Endothelial cell of umbilical vein (primary cell): ENCODE data around the gene OR51E2. TPM values are rescaled to one million over a fixed set of nuclear protein-coding genes. Genes with fewer than 3 reads are reported as not detected.

Source experiments
- BruUV-seq: library from RNA; stranded (reverse); fragments of 400-500 nt; replicated peaks from 2 replicates; lab custom pipeline; 2021; lab: Mats Ljungman, UMichigan
- CTCF ChIA-PET: fragments of 300-600, 350-600 bp; sonication (Branson Sonifier 250); formaldehyde crosslinking; loops from one replicate; lab custom pipeline; 2021; ENCODE audit warnings: antibody characterized with exemption, inconsistent platforms; lab: Charles Lee
- POLR2A ChIA-PET: fragments of 300-600, 350-600 bp; sonication (Branson Sonifier 250); formaldehyde crosslinking; loops from one replicate; lab custom pipeline; 2021; ENCODE audit warnings: antibody characterized with exemption, inconsistent platforms; lab: Charles Lee
- DNase-seq: peaks from one replicate; pipeline ENCODE4 v3.0.0-alpha.2; 2011; ENCODE audit warnings: low read depth, low spot score
- FAIRE-seq: peaks from 2 replicates; lab custom pipeline; 2011; peaks lifted over from hg19 to GRCh38; lab: Jason Lieb, UNC
- H2AFZ ChIP-seq: 2 replicates; pipeline ENCODE4 v1.6.0; 2012; ENCODE audit warnings: low read depth, low read length, control low read depth, inconsistent platforms
- H3K27ac ChIP-seq: 2 replicates; pipeline ENCODE4 v1.5.1; 2011; ENCODE audit warnings: low read depth, mild to moderate bottlenecking, control low read depth, low read length, moderate library complexity; ENCODE audit not compliant: insufficient read depth
- H3K27me3 ChIP-seq, 2 experiments: 2 replicates each; pipeline versions ENCODE4 v1.6.0 to v1.6.1; 2011; ENCODE audit warnings: low read length in 2 of 2, mixed read lengths in 1 of 2; ENCODE audit not compliant: control insufficient read depth in 2 of 2, insufficient read depth in 2 of 2
- H3K36me3 ChIP-seq, 2 experiments: 2 replicates in 1 of 2; 3 replicates in 1 of 2; pipeline ENCODE4 v1.5.1; 2011; ENCODE audit warnings: low read length in 2 of 2, mild to moderate bottlenecking in 1 of 2, moderate library complexity in 1 of 2; ENCODE audit not compliant: control insufficient read depth in 2 of 2, insufficient read depth in 2 of 2; ENCODE audit errors: extremely low read depth in 1 of 2
- H3K4me1 ChIP-seq: 3 replicates; pipeline ENCODE4 v1.5.1; 2011; ENCODE audit warnings: mild to moderate bottlenecking, low read length; ENCODE audit not compliant: control insufficient read depth, insufficient read depth; ENCODE audit errors: extremely low read depth
- H3K4me2 ChIP-seq: 2 replicates; pipeline ENCODE4 v1.6.1; 2011; ENCODE audit warnings: low read length, control low read depth, mixed read lengths; ENCODE audit not compliant: insufficient read depth
- H3K4me3 ChIP-seq, 3 experiments: fragments of 200-600 bp in 1 of 3; sonication (generic), shearing (Covaris generic) in 1 of 3; replicated peaks in 1 of 3; 2 replicates each; pipeline ENCODE4 v1.5.1; 2011 to 2016; ENCODE audit warnings: control low read depth in 3 of 3, low read length in 3 of 3, mild to moderate bottlenecking in 2 of 3, inconsistent platforms in 1 of 3, low read depth in 1 of 3, moderate library complexity in 1 of 3; ENCODE audit not compliant: insufficient read depth in 1 of 3
- H3K79me2 ChIP-seq: 2 replicates; pipeline ENCODE4 v1.6.0; 2012; ENCODE audit warnings: low read length, inconsistent platforms; ENCODE audit not compliant: control insufficient read depth, insufficient read depth
- H3K9ac ChIP-seq: replicated peaks from 2 replicates; pipeline ENCODE3; 2011; ENCODE audit warnings: low read length, control low read depth; ENCODE audit not compliant: insufficient read depth; ENCODE audit errors: extremely low read depth
- H3K9me1 ChIP-seq: replicated peaks from 3 replicates; pipeline ENCODE4 v1.6.0; 2011; ENCODE audit warnings: mild to moderate bottlenecking, low read length; ENCODE audit not compliant: control insufficient read depth, insufficient read depth; ENCODE audit errors: extremely low read depth
- H3K9me3 ChIP-seq: replicated peaks from 2 replicates; pipeline ENCODE4 v1.5.1; 2012; ENCODE audit warnings: low read length, inconsistent platforms; ENCODE audit not compliant: control insufficient read depth, insufficient read depth
- H4K20me1 ChIP-seq: replicated peaks from 2 replicates; pipeline ENCODE3; 2011; ENCODE audit warnings: mild to moderate bottlenecking, low read length; ENCODE audit not compliant: control insufficient read depth, insufficient read depth; ENCODE audit errors: extremely low read depth
- CTCF ChIP-seq, 2 donors: IDR thresholded peaks; 1 replicate in 1 of 2; 2 replicates in 1 of 2; pipeline ENCODE4 v1.5.1; 2011; ENCODE audit warnings: low read length in 2 of 2, mild to moderate bottlenecking in 2 of 2, moderate library complexity in 2 of 2, control low read depth in 1 of 2, inconsistent platforms in 1 of 2, low read depth in 1 of 2; ENCODE audit not compliant: insufficient read depth in 1 of 2; ENCODE audit errors: extremely low read depth in 1 of 2
- EZH2 ChIP-seq: IDR thresholded peaks from 2 replicates; pipeline ENCODE4 v1.6.1; 2012; ENCODE audit warnings: borderline replicate concordance, low read depth, mild to moderate bottlenecking, moderate library complexity, low read length, inconsistent platforms; ENCODE audit not compliant: severe bottlenecking
- FOS ChIP-seq: IDR thresholded peaks from 2 replicates; pipeline ENCODE4 v1.6.1; 2011; ENCODE audit warnings: mild to moderate bottlenecking, low read length, moderate library complexity, borderline replicate concordance; ENCODE audit not compliant: insufficient read depth
- GATA2 ChIP-seq: IDR thresholded peaks from 2 replicates; pipeline ENCODE4 v1.7.0; 2011; ENCODE audit warnings: low read depth, mild to moderate bottlenecking, moderate library complexity, mixed read lengths, low read length; ENCODE audit not compliant: insufficient read length, insufficient read depth
- JUN ChIP-seq: IDR thresholded peaks from 2 replicates; pipeline ENCODE4 v1.6.1; 2011; ENCODE audit warnings: borderline replicate concordance, low read depth; ENCODE audit not compliant: insufficient read length, insufficient read depth
- MYC ChIP-seq: IDR thresholded peaks from one replicate; pipeline ENCODE4 v1.6.1; 2011; ENCODE audit warnings: mild to moderate bottlenecking, low read depth, low read length
- POLR2A ChIP-seq: IDR thresholded peaks from 2 replicates; pipeline ENCODE4 v1.6.1; 2012; ENCODE audit warnings: low read depth, mild to moderate bottlenecking, control low read depth, low read length
- POLR2AphosphoS5 ChIP-seq: IDR thresholded peaks from 2 replicates; pipeline ENCODE4 v1.6.1; 2012; ENCODE audit warnings: low read depth, mild to moderate bottlenecking, control low read depth, low read length, moderate library complexity; ENCODE audit not compliant: insufficient read depth
- dilution Hi-C: fragments of 300-500 bp; cut with MboI; formaldehyde crosslinking; loops from one replicate; pipeline ENCODE4 v1.15.0; 2019; ENCODE audit warnings: low sequenced_read_pairs; ENCODE audit not compliant: extremely low pct_ligation_motif_present
- intact Hi-C: fragments of 100-400 bp; cut with micrococcal nuclease; formaldehyde crosslinking; loops from one replicate; pipeline ENCODE4 v1.10.0; 2022
- polyA plus RNA-seq, 4 experiments: library from polyadenylated mRNA; depleted of rRNA in 3 of 4; stranded (reverse) in 3 of 4; unstranded in 1 of 4; fragments of >200 nt; gene quantifications; 2 replicates each; pipeline versions ENCODE4 v1.2.1 to v1.2.3, GENCODE V29; 2011 to 2012; ENCODE audit warnings: missing spikeins in 1 of 4
- total RNA-seq: library from RNA; stranded (reverse); gene quantifications from 2 replicates; pipeline ENCODE4 v1.2.3, GENCODE V29; 2021
- TF ChIP-seq, protein P1 (sequence below): IDR thresholded peaks from 2 replicates; pipeline ENCODE4 v1.6.1; 2011; ENCODE audit not compliant: insufficient read depth, insufficient read length

OR51E2 gene
- total and polyA plus RNA-seq, 2 donors (not counting 3 experiments of a cell fraction or from before 2014, with no cell fraction given) = not detected

GRCh38 chr11:4644233-4644632 lies 53.4 kb downstream of the OR51E2 start:
- no peak overlapping the region for H3K4me3 ChIP-seq
- TF ChIP-seq FOS (no peak), POLR2AphosphoS5 (no peak), JUN (no peak), GATA2 (no peak), POLR2A (no peak), MYC (no peak), CTCF (IDR thresholded peaks at IDR 0.05; ENCODE audit: extremely low read depth in 1 of 2, insufficient read depth in 1 of 2, low read depth in 1 of 2, low read length in 2 of 2) (no peak), EZH2 (no peak)
- TF ChIP-seq, protein P1, sequence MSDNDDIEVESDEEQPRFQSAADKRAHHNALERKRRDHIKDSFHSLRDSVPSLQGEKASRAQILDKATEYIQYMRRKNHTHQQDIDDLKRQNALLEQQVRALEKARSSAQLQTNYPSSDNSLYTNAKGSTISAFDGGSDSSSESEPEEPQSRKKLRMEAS = no peak
- CTCF ChIA-PET = no interaction called here
- BruUV-seq = no TSS peak
- intact Hi-C loops = no loop called here
- H3K27me3 ChIP-seq = no peaks in the 10 kb centered on the region
- H3K4me1 ChIP-seq = no peaks in the 10 kb centered on the region
- no peak overlapping the region for H3K27ac ChIP-seq
- dilution Hi-C loops = no loop called here
- H3K4me2 ChIP-seq = no peak overlapping the region
- FAIRE-seq = no peak
- POLR2A ChIA-PET = no interaction called here
- no peak overlapping the region for H2AFZ ChIP-seq
- no peaks in the 10 kb centered on the region for H3K9me1 ChIP-seq
- no peaks in the 10 kb centered on the region for H3K9me3 ChIP-seq
- DNase-seq = no peak
- H3K79me2 ChIP-seq = no peaks in the 10 kb centered on the region
- no peak overlapping the region for H3K9ac ChIP-seq
- H4K20me1 ChIP-seq = no peaks in the 10 kb centered on the region
- no peaks in the 10 kb centered on the region for H3K36me3 ChIP-seq
